ENCODE measurements around the gene NFATC4.

Gene NFATC4

DNA sequence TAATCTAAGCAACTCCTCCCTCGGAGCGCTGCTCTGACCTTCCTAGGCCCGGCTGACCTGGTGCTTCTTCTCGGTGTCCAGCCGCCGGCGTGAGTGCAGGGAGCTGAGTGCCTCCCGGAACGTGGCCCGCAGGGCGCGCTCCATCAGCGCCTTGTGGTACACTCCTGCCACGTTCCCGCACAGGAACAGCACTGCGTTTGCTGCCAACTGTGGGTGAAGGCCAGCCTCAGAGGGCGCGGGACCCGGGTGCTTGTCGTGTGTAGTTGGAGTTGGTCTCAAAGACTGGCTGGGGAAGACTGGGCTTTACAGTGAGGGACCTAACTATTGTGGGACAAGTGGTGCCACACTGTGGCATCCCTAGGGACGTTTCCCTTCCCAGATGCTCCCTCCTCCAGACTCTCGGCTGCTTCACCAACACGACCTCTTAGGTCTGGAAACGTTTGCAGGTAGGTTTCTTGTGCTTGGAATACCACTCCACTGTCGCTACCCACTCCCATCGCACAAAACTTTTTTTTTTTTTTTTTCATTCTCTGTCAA, 36.2 kb upstream of the NFATC4 start:
- no peak for DNase-seq (ENCODE audit: low read depth)
- TF ChIP-seq, protein P1, sequence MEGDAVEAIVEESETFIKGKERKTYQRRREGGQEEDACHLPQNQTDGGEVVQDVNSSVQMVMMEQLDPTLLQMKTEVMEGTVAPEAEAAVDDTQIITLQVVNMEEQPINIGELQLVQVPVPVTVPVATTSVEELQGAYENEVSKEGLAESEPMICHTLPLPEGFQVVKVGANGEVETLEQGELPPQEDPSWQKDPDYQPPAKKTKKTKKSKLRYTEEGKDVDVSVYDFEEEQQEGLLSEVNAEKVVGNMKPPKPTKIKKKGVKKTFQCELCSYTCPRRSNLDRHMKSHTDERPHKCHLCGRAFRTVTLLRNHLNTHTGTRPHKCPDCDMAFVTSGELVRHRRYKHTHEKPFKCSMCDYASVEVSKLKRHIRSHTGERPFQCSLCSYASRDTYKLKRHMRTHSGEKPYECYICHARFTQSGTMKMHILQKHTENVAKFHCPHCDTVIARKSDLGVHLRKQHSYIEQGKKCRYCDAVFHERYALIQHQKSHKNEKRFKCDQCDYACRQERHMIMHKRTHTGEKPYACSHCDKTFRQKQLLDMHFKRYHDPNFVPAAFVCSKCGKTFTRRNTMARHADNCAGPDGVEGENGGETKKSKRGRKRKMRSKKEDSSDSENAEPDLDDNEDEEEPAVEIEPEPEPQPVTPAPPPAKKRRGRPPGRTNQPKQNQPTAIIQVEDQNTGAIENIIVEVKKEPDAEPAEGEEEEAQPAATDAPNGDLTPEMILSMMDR (IDR thresholded peaks at IDR 0.05; ENCODE audit: insufficient read depth, low read depth, low read length, missing control alignments): no peak
- no peak overlapping the region for H3K4me3 ChIP-seq (ENCODE audit: low read length)

GRCh38 chr14:24332268-24332993, 35.6 kb upstream of the NFATC4 start:
- peak; percentile 76 for DNase-seq (ENCODE audit: low read depth)
- H3K4me3 ChIP-seq (ENCODE audit: low read length): no peak overlapping the region
- TF ChIP-seq, protein P1 (IDR thresholded peaks at IDR 0.05; ENCODE audit: insufficient read depth, low read depth, low read length, missing control alignments): peak; percentile 86

DNA sequence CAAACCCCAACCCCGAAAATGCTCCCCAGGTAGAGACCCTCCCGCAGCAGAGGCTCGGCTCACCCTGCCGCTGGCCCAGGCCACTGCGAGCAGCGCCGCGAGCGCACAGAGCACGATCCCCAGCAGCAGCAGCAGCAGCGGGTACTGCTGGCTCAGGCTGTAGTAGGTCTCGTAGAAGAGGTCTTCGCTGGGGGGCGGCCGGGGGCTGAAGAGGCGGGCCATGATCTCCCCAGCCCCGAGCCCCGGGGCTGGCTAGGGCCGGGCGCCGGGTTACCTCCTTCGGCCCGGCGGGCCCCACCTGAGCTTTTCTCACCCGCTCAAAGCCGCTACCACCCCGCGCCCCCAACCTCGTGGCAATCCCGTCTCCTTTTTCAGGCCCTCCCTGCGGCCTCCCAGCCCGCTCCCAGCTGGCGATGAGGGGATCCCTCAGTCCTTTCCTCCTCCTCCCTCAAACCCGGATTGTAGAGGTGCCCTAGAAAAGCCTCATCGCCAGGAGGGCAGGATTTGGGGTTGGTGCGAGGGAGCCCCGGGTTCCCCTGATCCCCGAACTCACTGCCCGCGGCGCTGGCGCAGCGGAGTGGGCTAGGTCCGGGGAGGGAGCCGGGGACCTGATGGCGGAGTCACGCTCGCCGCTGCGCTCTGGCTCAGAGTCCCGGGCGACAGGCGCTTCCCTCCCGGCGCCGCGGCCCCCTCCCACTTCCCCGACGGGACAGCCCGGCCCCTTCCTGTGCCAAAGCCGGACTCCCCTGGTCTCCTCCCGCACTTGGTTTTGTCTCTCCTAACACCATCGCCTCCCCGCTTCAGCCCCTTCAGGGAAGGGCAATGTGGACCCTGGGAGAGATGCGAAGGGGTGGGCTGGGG, 33.3 kb upstream of the NFATC4 start, which contains the start of gene ADCY4:
Gene ADCY4, minus strand, starts transcription at position 641 of the 861 bp plus-strand sequence. Its CDS starts 419 bp downstream, at position 222.
- TF ChIP-seq, protein P1 (IDR thresholded peaks at IDR 0.05; ENCODE audit: insufficient read depth, low read depth, low read length, missing control alignments): no peak
- no peak for DNase-seq (ENCODE audit: low read depth)
- peak within 1 kb of the TSS; percentile 29 for H3K4me3 ChIP-seq (ENCODE audit: low read length)

- no peak overlapping the region for H3K4me3 ChIP-seq (ENCODE audit: low read length)
- no peak for DNase-seq (ENCODE audit: low read depth)
- TF ChIP-seq, protein P1 (IDR thresholded peaks at IDR 0.05; ENCODE audit: insufficient read depth, low read depth, low read length, missing control alignments): no peak
These were observed 32.4 kb upstream of the NFATC4 start for GRCh38 chr14:24335461-24336171.

DNA sequence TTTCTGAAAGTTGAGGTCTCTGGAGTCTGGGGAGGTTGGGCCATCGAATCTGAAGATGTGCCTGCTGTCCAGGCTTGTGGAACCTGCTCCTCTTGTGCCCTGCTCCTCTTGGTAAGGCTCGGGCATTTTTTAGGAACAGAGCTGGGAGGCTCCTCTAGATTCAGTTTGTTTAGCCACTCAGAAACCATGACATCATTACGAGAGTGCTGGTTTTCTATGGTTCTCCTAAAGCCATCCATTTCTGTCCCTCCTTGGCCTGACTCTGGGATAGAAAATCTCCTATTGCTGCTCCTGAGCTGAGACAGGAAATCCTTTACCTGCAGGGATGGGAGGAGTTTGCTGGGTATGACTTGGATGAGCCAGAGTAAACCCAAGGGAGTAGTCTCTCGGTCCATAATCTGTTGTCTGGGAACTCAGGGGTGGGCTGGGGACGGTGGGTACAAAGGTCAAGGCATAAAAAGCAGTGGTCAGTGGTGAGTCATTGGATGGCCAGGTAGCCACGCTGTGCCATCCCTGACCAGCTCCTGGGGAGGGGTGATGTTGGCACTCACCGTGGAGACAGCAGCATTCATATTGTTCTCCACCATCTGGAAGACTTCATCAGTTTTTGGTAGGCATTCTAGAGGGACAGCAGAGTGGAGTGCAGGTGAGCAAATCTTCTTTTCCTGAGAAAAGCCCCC, 30.7 kb upstream of the NFATC4 start:
- no peak overlapping the region for H3K4me3 ChIP-seq (ENCODE audit: low read length)
- DNase-seq (ENCODE audit: low read depth): no peak
- TF ChIP-seq, protein P1 (IDR thresholded peaks at IDR 0.05; ENCODE audit: insufficient read depth, low read depth, low read length, missing control alignments): no peak

GRCh38 chr14:24337824-24338175, 30.2 kb upstream of the NFATC4 start:
- no peak overlapping the region for H3K4me3 ChIP-seq (ENCODE audit: low read length)
- TF ChIP-seq, protein P1 (IDR thresholded peaks at IDR 0.05; ENCODE audit: insufficient read depth, low read depth, low read length, missing control alignments): no peak
- DNase-seq (ENCODE audit: low read depth): no peak
